ENCODE measurements around the gene DDB1.

Gene DDB1

DNA sequence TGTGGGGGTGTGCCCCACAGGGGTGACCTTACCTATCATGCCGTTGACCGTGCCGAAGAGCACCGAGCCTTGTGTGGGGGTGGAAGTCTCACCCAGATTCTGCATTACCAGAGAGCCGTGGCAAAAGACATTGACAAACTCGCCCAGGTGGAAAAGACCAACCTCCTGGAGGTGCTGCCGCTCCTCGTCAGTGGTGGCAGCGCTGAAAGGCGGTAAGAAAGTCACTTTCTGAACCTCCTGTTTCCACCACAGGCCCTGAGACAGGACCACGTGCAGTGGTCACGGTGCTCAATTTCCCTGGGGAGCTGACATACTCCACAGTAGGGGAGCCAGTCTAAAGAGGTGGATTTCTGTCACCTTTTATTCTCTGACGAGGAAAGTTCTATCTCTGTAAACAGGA, 30.4 kb downstream of the DDB1 start:
- DNase-seq (ENCODE audit: low spot score) = no peak
- in situ Hi-C loops (cut with MboI; ENCODE audit: low pct_unique_long_range_greater_than_20kb, low sequenced_read_pairs, unreplicated experiment) = no loop called here
- TF ChIP-seq, protein P1, sequence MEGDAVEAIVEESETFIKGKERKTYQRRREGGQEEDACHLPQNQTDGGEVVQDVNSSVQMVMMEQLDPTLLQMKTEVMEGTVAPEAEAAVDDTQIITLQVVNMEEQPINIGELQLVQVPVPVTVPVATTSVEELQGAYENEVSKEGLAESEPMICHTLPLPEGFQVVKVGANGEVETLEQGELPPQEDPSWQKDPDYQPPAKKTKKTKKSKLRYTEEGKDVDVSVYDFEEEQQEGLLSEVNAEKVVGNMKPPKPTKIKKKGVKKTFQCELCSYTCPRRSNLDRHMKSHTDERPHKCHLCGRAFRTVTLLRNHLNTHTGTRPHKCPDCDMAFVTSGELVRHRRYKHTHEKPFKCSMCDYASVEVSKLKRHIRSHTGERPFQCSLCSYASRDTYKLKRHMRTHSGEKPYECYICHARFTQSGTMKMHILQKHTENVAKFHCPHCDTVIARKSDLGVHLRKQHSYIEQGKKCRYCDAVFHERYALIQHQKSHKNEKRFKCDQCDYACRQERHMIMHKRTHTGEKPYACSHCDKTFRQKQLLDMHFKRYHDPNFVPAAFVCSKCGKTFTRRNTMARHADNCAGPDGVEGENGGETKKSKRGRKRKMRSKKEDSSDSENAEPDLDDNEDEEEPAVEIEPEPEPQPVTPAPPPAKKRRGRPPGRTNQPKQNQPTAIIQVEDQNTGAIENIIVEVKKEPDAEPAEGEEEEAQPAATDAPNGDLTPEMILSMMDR (IDR thresholded peaks at IDR 0.05; ENCODE audit: extremely low read depth, insufficient read depth, missing control alignments) = no peak

DNA sequence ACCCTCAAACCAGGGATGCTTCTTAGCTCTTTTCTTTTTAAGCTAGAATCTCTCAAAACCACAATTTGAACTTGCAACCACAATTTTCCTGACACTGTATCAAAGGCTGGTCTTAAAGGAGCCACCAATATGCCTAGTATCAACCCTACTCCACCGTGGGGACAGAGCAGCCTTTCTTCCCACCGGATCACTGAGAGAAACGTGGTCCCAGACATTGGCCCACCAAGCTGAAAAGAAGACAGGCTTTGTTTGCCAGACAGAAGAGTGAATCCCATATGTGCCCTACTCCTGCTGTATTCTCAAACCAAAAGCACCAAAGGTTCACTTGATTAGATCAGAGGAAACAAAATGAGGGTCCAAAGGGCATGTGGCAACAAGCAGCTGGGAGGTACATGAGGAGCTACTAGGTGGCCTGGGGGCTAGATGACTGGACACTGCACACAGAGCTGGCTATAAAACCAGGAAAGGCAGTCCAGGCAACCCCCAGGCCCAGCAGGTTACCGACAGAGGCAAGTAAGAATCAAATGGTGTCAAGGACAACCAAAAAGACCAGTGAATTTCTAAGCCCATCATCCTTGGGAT, 34.2 kb downstream of the DDB1 start:
- DNase-seq (ENCODE audit: low spot score) = no peak
- TF ChIP-seq, protein P1 (IDR thresholded peaks at IDR 0.05; ENCODE audit: extremely low read depth, insufficient read depth, missing control alignments) = no peak
- in situ Hi-C loops (cut with MboI; ENCODE audit: low pct_unique_long_range_greater_than_20kb, low sequenced_read_pairs, unreplicated experiment) = no loop called here

GRCh38 chr11:61297746-61298145, 35.2 kb downstream of the DDB1 start:
- no peak for DNase-seq (ENCODE audit: low spot score)
- in situ Hi-C loops (cut with MboI; ENCODE audit: low pct_unique_long_range_greater_than_20kb, low sequenced_read_pairs, unreplicated experiment) = no loop called here
- TF ChIP-seq, protein P1 (IDR thresholded peaks at IDR 0.05; ENCODE audit: extremely low read depth, insufficient read depth, missing control alignments) = no peak

DNA sequence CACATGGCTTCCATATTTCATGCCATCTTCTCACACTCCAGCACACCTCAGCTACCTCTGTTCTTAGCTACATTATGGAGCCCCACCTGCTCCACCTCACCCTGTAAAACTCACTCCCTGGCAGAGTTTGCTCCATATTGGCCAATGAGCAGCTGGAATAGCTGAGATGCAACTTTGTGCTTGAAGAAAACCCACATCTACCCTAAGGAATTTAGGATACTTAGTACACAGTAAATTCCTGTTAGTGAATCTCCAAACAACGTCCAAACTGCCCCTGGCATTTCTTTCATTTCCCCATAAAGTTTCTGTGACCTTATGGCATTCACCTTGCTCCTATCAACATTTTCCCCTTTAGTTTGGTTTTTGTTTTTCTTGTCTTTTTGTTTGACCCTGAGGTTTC, 35.6 kb downstream of the DDB1 start:
- DNase-seq (ENCODE audit: low spot score) = no peak
- in situ Hi-C loops (cut with MboI; ENCODE audit: low pct_unique_long_range_greater_than_20kb, low sequenced_read_pairs, unreplicated experiment) = no loop called here
- TF ChIP-seq, protein P1 (IDR thresholded peaks at IDR 0.05; ENCODE audit: extremely low read depth, insufficient read depth, missing control alignments) = no peak

DNA sequence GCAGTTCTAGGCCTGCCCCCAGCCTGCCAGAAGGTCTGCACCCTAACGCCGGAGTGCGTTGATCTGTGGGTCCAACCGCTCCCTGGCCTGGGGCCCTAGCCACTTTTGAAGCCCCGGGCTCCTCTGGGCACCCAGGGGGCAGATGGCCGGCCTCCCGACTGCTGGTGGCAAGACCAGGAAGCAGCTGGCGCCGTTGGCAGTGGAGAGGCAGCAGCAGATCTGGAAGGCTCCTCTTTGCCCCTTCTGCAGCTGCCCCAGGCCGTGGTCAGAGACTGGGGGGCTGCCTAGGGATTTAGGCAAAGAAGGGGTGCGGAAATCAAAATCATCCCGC, 37.3 kb downstream of the DDB1 start:
- in situ Hi-C loops (cut with MboI; ENCODE audit: low pct_unique_long_range_greater_than_20kb, low sequenced_read_pairs, unreplicated experiment) = no loop called here
- no peak for DNase-seq (ENCODE audit: low spot score)
- TF ChIP-seq, protein P1 (IDR thresholded peaks at IDR 0.05; ENCODE audit: extremely low read depth, insufficient read depth, missing control alignments) = no peak

DNA sequence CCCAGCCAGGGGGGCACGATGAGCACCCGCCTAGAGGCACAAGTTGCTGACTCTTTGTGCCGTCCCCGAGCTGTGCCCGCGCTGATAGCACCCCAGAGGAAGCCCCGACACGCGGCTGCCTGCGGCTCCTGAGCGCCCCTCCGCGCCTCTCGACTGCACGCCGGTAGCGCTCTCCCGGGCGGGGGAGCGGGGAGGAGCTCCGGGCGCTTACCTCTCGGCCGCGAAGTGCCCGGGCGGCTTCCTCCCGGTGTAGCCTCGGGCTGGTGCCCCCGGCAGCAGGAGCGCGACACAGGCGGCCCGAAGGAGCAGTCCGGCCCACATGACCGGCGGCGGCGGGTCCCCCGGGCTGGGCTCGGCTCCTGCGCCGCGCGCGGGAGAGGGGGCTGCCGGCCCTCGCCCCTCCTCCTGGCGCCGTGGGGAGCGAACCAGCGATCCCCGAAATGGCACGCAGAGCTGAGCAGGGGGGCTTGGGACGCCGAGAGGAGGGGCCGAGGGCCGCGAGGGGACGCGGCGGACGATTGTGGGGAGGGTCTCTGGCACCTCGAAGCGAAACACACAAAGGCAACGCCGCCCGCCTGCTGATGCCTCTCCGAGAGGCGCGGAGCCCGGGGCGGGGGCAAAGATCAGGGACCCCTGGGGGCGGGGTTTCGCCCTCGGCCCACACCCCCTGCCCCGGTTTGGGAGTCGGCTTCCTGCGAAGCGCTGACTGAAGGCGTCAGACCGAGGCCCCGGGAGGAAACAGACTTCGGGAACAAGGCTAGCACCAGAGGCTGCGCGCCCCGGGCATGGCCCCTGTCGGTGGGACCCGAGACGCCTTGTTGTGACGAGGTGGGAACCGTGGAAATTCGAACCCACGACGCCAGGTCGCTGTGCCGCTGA, 37.9 kb downstream of the DDB1 start, which contains the start of gene VWCE:
VWCE (minus strand) TSS at position 600 of the 879 bp plus-strand sequence; CDS start at position 321, 279 bp downstream.
- TF ChIP-seq, protein P1 (IDR thresholded peaks at IDR 0.05; ENCODE audit: extremely low read depth, insufficient read depth, missing control alignments) = peak; percentile 55

More for the DNA sequence above, 37.9 kb downstream of the DDB1 start, which contains the start of gene VWCE:
- DNase-seq (ENCODE audit: low spot score) = peak; percentile 96
- in situ Hi-C loops (cut with MboI; ENCODE audit: low pct_unique_long_range_greater_than_20kb, low sequenced_read_pairs, unreplicated experiment) = no loop called here

Measured in GM13977 (cell line).